Endothelial cell of umbilical vein (primary cell): ENCODE results near the gene UBC. TPM values are rescaled to one million over a fixed set of nuclear protein-coding genes. Genes with fewer than 3 reads are reported as not detected.

Experiments used
- BruUV-seq: library from RNA; stranded (reverse); fragments of 400-500 nt; replicated peaks from 2 replicates; lab custom pipeline; 2021; lab: Mats Ljungman, UMichigan
- CTCF ChIA-PET: fragments of 300-600, 350-600 bp; sonication (Branson Sonifier 250); formaldehyde crosslinking; loops from one replicate; lab custom pipeline; 2021; ENCODE audit warnings: antibody characterized with exemption, inconsistent platforms; lab: Charles Lee
- POLR2A ChIA-PET: fragments of 300-600, 350-600 bp; sonication (Branson Sonifier 250); formaldehyde crosslinking; loops from one replicate; lab custom pipeline; 2021; ENCODE audit warnings: antibody characterized with exemption, inconsistent platforms; lab: Charles Lee
- DNase-seq: peaks from one replicate; pipeline ENCODE4 v3.0.0-alpha.2; 2011; ENCODE audit warnings: low read depth, low spot score
- FAIRE-seq: peaks from 2 replicates; lab custom pipeline; 2011; peaks lifted over from hg19 to GRCh38; lab: Jason Lieb, UNC
- H2AFZ ChIP-seq: 2 replicates; pipeline ENCODE4 v1.6.0; 2012; ENCODE audit warnings: low read depth, low read length, control low read depth, inconsistent platforms
- H3K27ac ChIP-seq: 2 replicates; pipeline ENCODE4 v1.5.1; 2011; ENCODE audit warnings: low read depth, mild to moderate bottlenecking, control low read depth, low read length, moderate library complexity; ENCODE audit not compliant: insufficient read depth
- H3K27me3 ChIP-seq, 2 experiments: 2 replicates each; pipeline versions ENCODE4 v1.6.0 to v1.6.1; 2011; ENCODE audit warnings: low read length in 2 of 2, mixed read lengths in 1 of 2; ENCODE audit not compliant: control insufficient read depth in 2 of 2, insufficient read depth in 2 of 2
- H3K36me3 ChIP-seq, 2 experiments: 2 replicates in 1 of 2; 3 replicates in 1 of 2; pipeline ENCODE4 v1.5.1; 2011; ENCODE audit warnings: low read length in 2 of 2, mild to moderate bottlenecking in 1 of 2, moderate library complexity in 1 of 2; ENCODE audit not compliant: control insufficient read depth in 2 of 2, insufficient read depth in 2 of 2; ENCODE audit errors: extremely low read depth in 1 of 2
- H3K4me1 ChIP-seq: 3 replicates; pipeline ENCODE4 v1.5.1; 2011; ENCODE audit warnings: mild to moderate bottlenecking, low read length; ENCODE audit not compliant: control insufficient read depth, insufficient read depth; ENCODE audit errors: extremely low read depth
- H3K4me2 ChIP-seq: 2 replicates; pipeline ENCODE4 v1.6.1; 2011; ENCODE audit warnings: low read length, control low read depth, mixed read lengths; ENCODE audit not compliant: insufficient read depth
- H3K4me3 ChIP-seq, 3 experiments: fragments of 200-600 bp in 1 of 3; sonication (generic), shearing (Covaris generic) in 1 of 3; replicated peaks in 1 of 3; 2 replicates each; pipeline ENCODE4 v1.5.1; 2011 to 2016; ENCODE audit warnings: control low read depth in 3 of 3, low read length in 3 of 3, mild to moderate bottlenecking in 2 of 3, inconsistent platforms in 1 of 3, low read depth in 1 of 3, moderate library complexity in 1 of 3; ENCODE audit not compliant: insufficient read depth in 1 of 3
- H3K79me2 ChIP-seq: 2 replicates; pipeline ENCODE4 v1.6.0; 2012; ENCODE audit warnings: low read length, inconsistent platforms; ENCODE audit not compliant: control insufficient read depth, insufficient read depth
- H3K9ac ChIP-seq: replicated peaks from 2 replicates; pipeline ENCODE3; 2011; ENCODE audit warnings: low read length, control low read depth; ENCODE audit not compliant: insufficient read depth; ENCODE audit errors: extremely low read depth
- H3K9me1 ChIP-seq: replicated peaks from 3 replicates; pipeline ENCODE4 v1.6.0; 2011; ENCODE audit warnings: mild to moderate bottlenecking, low read length; ENCODE audit not compliant: control insufficient read depth, insufficient read depth; ENCODE audit errors: extremely low read depth
- H3K9me3 ChIP-seq: replicated peaks from 2 replicates; pipeline ENCODE4 v1.5.1; 2012; ENCODE audit warnings: low read length, inconsistent platforms; ENCODE audit not compliant: control insufficient read depth, insufficient read depth
- H4K20me1 ChIP-seq: replicated peaks from 2 replicates; pipeline ENCODE3; 2011; ENCODE audit warnings: mild to moderate bottlenecking, low read length; ENCODE audit not compliant: control insufficient read depth, insufficient read depth; ENCODE audit errors: extremely low read depth
- EZH2 ChIP-seq: IDR thresholded peaks from 2 replicates; pipeline ENCODE4 v1.6.1; 2012; ENCODE audit warnings: borderline replicate concordance, low read depth, mild to moderate bottlenecking, moderate library complexity, low read length, inconsistent platforms; ENCODE audit not compliant: severe bottlenecking
- FOS ChIP-seq: IDR thresholded peaks from 2 replicates; pipeline ENCODE4 v1.6.1; 2011; ENCODE audit warnings: mild to moderate bottlenecking, low read length, moderate library complexity, borderline replicate concordance; ENCODE audit not compliant: insufficient read depth
- JUN ChIP-seq: IDR thresholded peaks from 2 replicates; pipeline ENCODE4 v1.6.1; 2011; ENCODE audit warnings: borderline replicate concordance, low read depth; ENCODE audit not compliant: insufficient read length, insufficient read depth
- POLR2AphosphoS5 ChIP-seq: IDR thresholded peaks from 2 replicates; pipeline ENCODE4 v1.6.1; 2012; ENCODE audit warnings: low read depth, mild to moderate bottlenecking, control low read depth, low read length, moderate library complexity; ENCODE audit not compliant: insufficient read depth
- dilution Hi-C: fragments of 300-500 bp; cut with MboI; formaldehyde crosslinking; loops from one replicate; pipeline ENCODE4 v1.15.0; 2019; ENCODE audit warnings: low sequenced_read_pairs; ENCODE audit not compliant: extremely low pct_ligation_motif_present
- intact Hi-C: fragments of 100-400 bp; cut with micrococcal nuclease; formaldehyde crosslinking; loops from one replicate; pipeline ENCODE4 v1.10.0; 2022
- polyA plus RNA-seq, 4 experiments: library from polyadenylated mRNA; depleted of rRNA in 3 of 4; stranded (reverse) in 3 of 4; unstranded in 1 of 4; fragments of >200 nt; gene quantifications; 2 replicates each; pipeline versions ENCODE4 v1.2.1 to v1.2.3, GENCODE V29; 2011 to 2012; ENCODE audit warnings: missing spikeins in 1 of 4
- total RNA-seq: library from RNA; stranded (reverse); gene quantifications from 2 replicates; pipeline ENCODE4 v1.2.3, GENCODE V29; 2021
- TF ChIP-seq, protein P1 (sequence below): IDR thresholded peaks from 2 replicates; pipeline ENCODE4 v1.6.1; 2011; ENCODE audit not compliant: insufficient read depth, insufficient read length

The UBC gene
- total and polyA plus RNA-seq, 2 donors (not counting 3 experiments of a cell fraction or from before 2014, with no cell fraction given), result 875 to 1,305 TPM

DNA sequence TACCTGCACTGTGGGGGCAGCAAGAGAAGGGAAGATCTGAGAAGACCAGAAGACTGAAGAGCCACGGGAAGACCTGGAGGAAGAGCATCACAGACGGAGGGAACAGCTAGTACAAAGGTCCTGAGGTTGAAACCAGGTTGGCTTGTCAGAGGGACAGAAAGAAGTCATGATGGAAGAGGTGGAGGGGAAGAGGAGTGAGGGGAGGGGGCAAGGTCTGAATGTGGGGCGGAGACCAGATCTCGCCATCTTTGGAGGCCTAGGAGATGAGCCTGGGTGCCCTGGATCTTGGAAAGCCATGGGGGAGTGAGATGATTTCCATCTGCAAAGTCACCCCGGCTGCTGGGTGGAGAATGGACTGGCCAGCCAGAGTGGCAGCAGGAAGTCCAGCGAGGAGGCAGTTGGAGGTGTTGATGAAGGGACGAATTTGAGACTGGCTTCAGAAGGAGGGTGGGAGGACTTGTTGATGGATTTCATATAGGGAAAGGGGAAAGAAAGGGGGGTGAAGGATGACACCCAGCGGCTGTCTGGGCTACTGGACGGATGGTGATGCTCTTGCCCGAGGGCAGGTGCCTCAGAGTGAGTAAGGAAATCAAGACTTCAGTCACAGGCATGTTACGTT, 14.6 kb upstream of the UBC start:
- DNase-seq (no peak), FAIRE-seq (no peak)
- H3K9me1 ChIP-seq, result no peaks in the 10 kb centered on the region
- no peaks in the 10 kb centered on the region for H3K79me2 ChIP-seq
- H3K9ac ChIP-seq, result peak overlapping the region; percentile 44
- dilution Hi-C loops (no loop called here), intact Hi-C loops (loop anchor here (1.0 to 5.0 kb wide), 3 partner anchors 10 to 362 kb away; partner anchors contain the start of gene NCOR2)
- no peak overlapping the region for H2AFZ ChIP-seq
- no peaks in the 10 kb centered on the region for H3K36me3 ChIP-seq
- H3K27me3 ChIP-seq, result no peaks in the 10 kb centered on the region
- TF ChIP-seq JUN, result no peak
- TF ChIP-seq POLR2AphosphoS5, result no peak
- no peak for TF ChIP-seq EZH2
- no peak for TF ChIP-seq FOS
- TF ChIP-seq, protein P1, sequence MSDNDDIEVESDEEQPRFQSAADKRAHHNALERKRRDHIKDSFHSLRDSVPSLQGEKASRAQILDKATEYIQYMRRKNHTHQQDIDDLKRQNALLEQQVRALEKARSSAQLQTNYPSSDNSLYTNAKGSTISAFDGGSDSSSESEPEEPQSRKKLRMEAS, result no peak
- POLR2A ChIA-PET, result interaction anchor here (1.5 to 3.2 kb wide), 4 partner anchors 9 to 15 kb away, joined by 4 to 26 read pairs (median 12); partner anchors contain the start of gene UBC
- H3K9me3 ChIP-seq, result no peaks in the 10 kb centered on the region
- peaks cover 14% of the 10 kb centered on the region for H3K4me1 ChIP-seq
- no peaks in the 10 kb centered on the region for H4K20me1 ChIP-seq
- no peak overlapping the region for H3K4me3 ChIP-seq
- CTCF ChIA-PET, result interaction anchor here (1.3 to 2.5 kb wide), 3 partner anchors 9 to 22 kb away, joined by 8 to 20 read pairs (median 18); no protein-coding TSS in a partner anchor
- no TSS peak for BruUV-seq
- H3K27ac ChIP-seq, result peak overlapping the region; percentile 93
- H3K4me2 ChIP-seq, result no peak overlapping the region
